ENCODE results near the gene PCMT1.
"Not testable (repeated sequence)": the region's sequence is repeated elsewhere in the genome, so short reads cannot be mapped to it uniquely, and the experiment has no call there.

- TF ChIP-seq CTCF (conservative IDR thresholded peaks at IDR 0.05; ENCODE audit: low read depth, low read length); ELK1 (IDR thresholded peaks at IDR 0.05; ENCODE audit: borderline replicate concordance, low read depth, low read length); POLR2A (IDR thresholded peaks at IDR 0.05; ENCODE audit: low read depth, low read length); MXI1 (IDR thresholded peaks at IDR 0.05; ENCODE audit: borderline replicate concordance, low read depth, low read length); SMC3 (IDR thresholded peaks at IDR 0.05; ENCODE audit: low read depth, low read length); RCOR1 (IDR thresholded peaks at IDR 0.05; ENCODE audit: insufficient replicate concordance, low read length); RAD21 (IDR thresholded peaks at IDR 0.05; ENCODE audit: low read length): not testable (repeated sequence)
Observed at GRCh38 chr6:149854017-149854416, 104.5 kb downstream of the PCMT1 start.
